ENCODE data around the gene ZNF354B.
"Not testable (repeated sequence)": the region's sequence is repeated elsewhere in the genome, so short reads cannot be mapped to it uniquely, and the experiment has no call there.

Gene ZNF354B

GRCh38 chr5:178838695-178839318, 20.9 kb upstream of the ZNF354B start:
- H3K36me3 ChIP-seq (ENCODE audit: control insufficient read depth in 2 of 2, insufficient read depth in 2 of 2, low read length in 2 of 2); H3K27me3 ChIP-seq (ENCODE audit: control insufficient read depth in 2 of 2, insufficient read depth in 2 of 2, low read length in 2 of 2); H3K9ac ChIP-seq (ENCODE audit: low read depth in 1 of 2, low read length in 2 of 2); H3K9me3 ChIP-seq (ENCODE audit: control insufficient read depth in 2 of 2, low read length in 2 of 2); H3K4me1 ChIP-seq (ENCODE audit: control insufficient read depth in 2 of 2, insufficient read depth in 2 of 2, low read length in 2 of 2); H3K27ac ChIP-seq (ENCODE audit: low read depth in 2 of 2, low read length in 2 of 2); H3K4me3 ChIP-seq (ENCODE audit: low read length in 2 of 2): not testable (repeated sequence)

- no peak overlapping the region for H3K27ac ChIP-seq (ENCODE audit: low read depth in 2 of 2, low read length in 2 of 2)
These were observed 20.4 kb upstream of the ZNF354B start for GRCh38 chr5:178839319-178839704.

GRCh38 chr5:178840399-178840798, 19.4 kb upstream of the ZNF354B start:
- not testable (repeated sequence) for H3K27me3 ChIP-seq (ENCODE audit: control insufficient read depth in 2 of 2, insufficient read depth in 2 of 2, low read length in 2 of 2); H3K36me3 ChIP-seq (ENCODE audit: control insufficient read depth in 2 of 2, insufficient read depth in 2 of 2, low read length in 2 of 2); H3K4me1 ChIP-seq (ENCODE audit: control insufficient read depth in 2 of 2, insufficient read depth in 2 of 2, low read length in 2 of 2); H3K27ac ChIP-seq (ENCODE audit: low read depth in 2 of 2, low read length in 2 of 2); H3K9me3 ChIP-seq (ENCODE audit: control insufficient read depth in 2 of 2, low read length in 2 of 2); H3K4me3 ChIP-seq (ENCODE audit: low read length in 2 of 2); H3K9ac ChIP-seq (ENCODE audit: low read depth in 1 of 2, low read length in 2 of 2)

More at GRCh38 chr5:178839319-178839704, 20.4 kb upstream of the ZNF354B start:
- Histone ChIP-seq H3K27me3 (ENCODE audit: control insufficient read depth in 2 of 2, insufficient read depth in 2 of 2, low read length in 2 of 2) (no peaks in the 10 kb centered on the region), H3K36me3 (ENCODE audit: control insufficient read depth in 2 of 2, insufficient read depth in 2 of 2, low read length in 2 of 2) (no peaks in the 10 kb centered on the region), H3K9ac (ENCODE audit: low read depth in 1 of 2, low read length in 2 of 2) (no peak overlapping the region), H3K9me3 (ENCODE audit: control insufficient read depth in 2 of 2, low read length in 2 of 2) (no peaks in the 10 kb centered on the region), H3K4me3 (ENCODE audit: low read length in 2 of 2) (no peak overlapping the region), H3K4me1 (ENCODE audit: control insufficient read depth in 2 of 2, insufficient read depth in 2 of 2, low read length in 2 of 2) (no peaks in the 10 kb centered on the region)

DNA sequence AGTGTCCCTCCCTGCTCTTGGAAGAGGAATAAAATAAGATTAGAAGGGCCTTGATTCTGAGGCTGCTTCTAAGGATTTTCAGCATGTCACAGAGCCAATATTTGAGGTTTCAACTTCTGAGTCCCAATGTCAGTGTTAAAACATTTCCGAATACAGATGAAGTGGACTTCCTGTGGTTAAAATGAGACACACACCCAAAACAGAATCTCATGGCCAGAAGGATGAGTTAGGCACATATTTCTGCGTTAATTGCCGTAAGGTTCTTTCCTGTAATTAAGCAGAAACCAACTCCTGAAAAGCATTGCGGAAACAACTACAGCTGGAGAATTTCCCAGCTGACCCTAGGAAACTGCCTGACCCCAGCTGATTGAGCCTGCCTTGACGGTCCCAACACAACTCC, 10.4 kb upstream of the ZNF354B start:
- Histone ChIP-seq H3K36me3 (ENCODE audit: control insufficient read depth in 2 of 2, insufficient read depth in 2 of 2, low read length in 2 of 2) (no peaks in the 10 kb centered on the region), H3K4me3 (ENCODE audit: low read length in 2 of 2) (no peak overlapping the region), H3K9ac (ENCODE audit: low read depth in 1 of 2, low read length in 2 of 2) (no peak overlapping the region), H3K4me1 (ENCODE audit: control insufficient read depth in 2 of 2, insufficient read depth in 2 of 2, low read length in 2 of 2) (no peaks in the 10 kb centered on the region), H3K9me3 (ENCODE audit: control insufficient read depth in 2 of 2, low read length in 2 of 2) (no peaks in the 10 kb centered on the region), H3K27ac (ENCODE audit: low read depth in 2 of 2, low read length in 2 of 2) (no peak overlapping the region), H3K27me3 (ENCODE audit: control insufficient read depth in 2 of 2, insufficient read depth in 2 of 2, low read length in 2 of 2) (no peaks in the 10 kb centered on the region)

GRCh38 chr5:178851951-178852350, 7.8 kb upstream of the ZNF354B start:
- H3K4me3 ChIP-seq (ENCODE audit: low read length in 2 of 2), result no peak overlapping the region
- no peaks in the 10 kb centered on the region for H3K36me3 ChIP-seq (ENCODE audit: control insufficient read depth in 2 of 2, insufficient read depth in 2 of 2, low read length in 2 of 2)
- H3K4me1 ChIP-seq (ENCODE audit: control insufficient read depth in 2 of 2, insufficient read depth in 2 of 2, low read length in 2 of 2), result no peaks in the 10 kb centered on the region
- H3K9me3 ChIP-seq (ENCODE audit: control insufficient read depth in 2 of 2, low read length in 2 of 2), result no peaks in the 10 kb centered on the region
- H3K27me3 ChIP-seq (ENCODE audit: control insufficient read depth in 2 of 2, insufficient read depth in 2 of 2, low read length in 2 of 2), result no peaks in the 10 kb centered on the region
- no peak overlapping the region for H3K9ac ChIP-seq (ENCODE audit: low read depth in 1 of 2, low read length in 2 of 2)
- H3K27ac ChIP-seq (ENCODE audit: low read depth in 2 of 2, low read length in 2 of 2), result no peak overlapping the region

DNA sequence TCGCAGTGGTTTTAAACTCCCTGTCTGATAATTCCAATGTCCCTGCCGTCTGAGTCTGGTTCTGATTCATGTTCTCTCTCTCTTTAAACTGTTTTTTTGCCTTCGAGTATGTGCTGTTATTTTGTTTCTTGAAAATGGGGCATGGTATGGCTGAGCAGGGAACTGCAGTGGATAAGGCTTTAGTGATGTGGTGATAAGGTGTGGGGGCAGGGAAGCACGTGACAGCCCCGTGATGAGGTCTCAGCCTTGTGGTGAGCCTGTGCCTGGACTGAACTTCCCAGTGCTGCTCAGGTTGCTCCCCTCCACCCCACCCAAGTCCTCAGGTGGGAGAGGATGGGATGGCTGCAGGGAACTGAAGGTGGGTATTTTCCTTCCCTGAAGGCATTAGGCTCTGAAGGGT, 5.5 kb upstream of the ZNF354B start:
- H3K36me3 ChIP-seq (ENCODE audit: control insufficient read depth in 2 of 2, insufficient read depth in 2 of 2, low read length in 2 of 2), result no peaks in the 10 kb centered on the region
- H3K9me3 ChIP-seq (ENCODE audit: control insufficient read depth in 2 of 2, low read length in 2 of 2), result no peaks in the 10 kb centered on the region
- no peak overlapping the region for H3K9ac ChIP-seq (ENCODE audit: low read depth in 1 of 2, low read length in 2 of 2)
- H3K4me1 ChIP-seq (ENCODE audit: control insufficient read depth in 2 of 2, insufficient read depth in 2 of 2, low read length in 2 of 2), result no peaks in the 10 kb centered on the region
- no peak overlapping the region for H3K4me3 ChIP-seq (ENCODE audit: low read length in 2 of 2)
- H3K27me3 ChIP-seq (ENCODE audit: control insufficient read depth in 2 of 2, insufficient read depth in 2 of 2, low read length in 2 of 2), result no peaks in the 10 kb centered on the region
- H3K27ac ChIP-seq (ENCODE audit: low read depth in 2 of 2, low read length in 2 of 2), result no peak overlapping the region

GRCh38 chr5:178860615-178861014, 862 bp downstream of the ZNF354B start:
- Histone ChIP-seq H3K9ac (ENCODE audit: low read depth in 1 of 2, low read length in 2 of 2) (peak overlapping the region in 1 of 2 donors; percentile 79), H3K4me3 (ENCODE audit: low read length in 2 of 2) (peak overlapping the region; percentile 72 to 75), H3K27ac (ENCODE audit: low read depth in 2 of 2, low read length in 2 of 2) (peak overlapping the region in 1 of 2 donors; percentile 55)
- not testable (repeated sequence) for H3K4me1 ChIP-seq (ENCODE audit: control insufficient read depth in 2 of 2, insufficient read depth in 2 of 2, low read length in 2 of 2); H3K9me3 ChIP-seq (ENCODE audit: control insufficient read depth in 2 of 2, low read length in 2 of 2); H3K27me3 ChIP-seq (ENCODE audit: control insufficient read depth in 2 of 2, insufficient read depth in 2 of 2, low read length in 2 of 2); H3K36me3 ChIP-seq (ENCODE audit: control insufficient read depth in 2 of 2, insufficient read depth in 2 of 2, low read length in 2 of 2)

DNA sequence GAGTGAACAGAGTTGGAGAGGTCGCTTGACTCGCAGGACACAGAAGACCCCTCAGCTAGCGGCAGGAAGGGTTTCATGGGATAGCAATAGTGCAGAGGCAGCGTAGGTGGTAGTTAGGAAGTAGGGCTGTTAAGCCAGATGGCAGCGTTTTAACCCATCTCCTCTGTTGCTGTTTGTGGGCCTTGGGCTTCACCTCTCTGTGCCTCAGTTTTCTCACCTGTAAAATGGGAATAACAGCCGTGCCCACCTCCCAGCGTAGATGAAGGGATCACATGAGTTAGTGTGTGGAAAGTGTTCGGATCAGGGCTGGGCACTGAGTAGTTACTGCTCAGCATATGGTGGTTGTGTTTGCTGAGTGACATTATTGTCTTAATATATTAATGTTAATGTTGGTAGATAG, 1.9 kb downstream of the ZNF354B start:
- H3K4me3 ChIP-seq (ENCODE audit: low read length in 2 of 2), result no peak overlapping the region
- no peaks in the 10 kb centered on the region for H3K27me3 ChIP-seq (ENCODE audit: control insufficient read depth in 2 of 2, insufficient read depth in 2 of 2, low read length in 2 of 2)
- H3K9me3 ChIP-seq (ENCODE audit: control insufficient read depth in 2 of 2, low read length in 2 of 2), result no peaks in the 10 kb centered on the region
- H3K9ac ChIP-seq (ENCODE audit: low read depth in 1 of 2, low read length in 2 of 2), result no peak overlapping the region
- peaks cover 9 to 15% of the 10 kb centered on the region in 2 donors for H3K36me3 ChIP-seq (ENCODE audit: control insufficient read depth in 2 of 2, insufficient read depth in 2 of 2, low read length in 2 of 2)
- no peak overlapping the region for H3K27ac ChIP-seq (ENCODE audit: low read depth in 2 of 2, low read length in 2 of 2)
- H3K4me1 ChIP-seq (ENCODE audit: control insufficient read depth in 2 of 2, insufficient read depth in 2 of 2, low read length in 2 of 2), result peaks cover 0 to 5% of the 10 kb centered on the region in 2 donors

DNA sequence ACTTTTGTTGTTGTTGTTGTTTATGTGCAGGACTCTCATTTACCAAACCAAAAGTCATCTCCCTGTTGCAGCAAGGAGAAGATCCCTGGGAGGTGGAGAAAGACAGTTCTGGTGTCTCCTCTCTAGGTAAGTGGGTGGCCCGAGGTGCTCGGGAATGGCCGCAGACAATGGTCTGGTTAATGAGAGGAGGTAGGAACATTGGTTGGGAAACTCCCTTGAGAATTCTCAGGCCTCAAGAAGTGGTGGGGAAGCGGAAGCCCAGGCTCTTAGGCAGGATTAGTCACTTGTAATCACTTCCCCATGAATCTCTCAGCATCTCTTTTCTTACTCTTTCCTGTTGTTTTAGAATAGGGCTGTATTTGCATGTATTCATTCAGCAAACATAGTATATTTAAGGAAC, 7.2 kb downstream of the ZNF354B start:
- no peaks in the 10 kb centered on the region for H3K27me3 ChIP-seq (ENCODE audit: control insufficient read depth in 2 of 2, insufficient read depth in 2 of 2, low read length in 2 of 2)
- H3K27ac ChIP-seq (ENCODE audit: low read depth in 2 of 2, low read length in 2 of 2), result no peak overlapping the region
- H3K4me1 ChIP-seq (ENCODE audit: control insufficient read depth in 2 of 2, insufficient read depth in 2 of 2, low read length in 2 of 2), result no peaks in the 10 kb centered on the region
- H3K9ac ChIP-seq (ENCODE audit: low read depth in 1 of 2, low read length in 2 of 2), result no peak overlapping the region
- peaks cover 0 to 2% of the 10 kb centered on the region in 2 donors for H3K9me3 ChIP-seq (ENCODE audit: control insufficient read depth in 2 of 2, low read length in 2 of 2)
- H3K36me3 ChIP-seq (ENCODE audit: control insufficient read depth in 2 of 2, insufficient read depth in 2 of 2, low read length in 2 of 2), result peaks cover 45 to 57% of the 10 kb centered on the region in 2 donors
- H3K4me3 ChIP-seq (ENCODE audit: low read length in 2 of 2), result no peak overlapping the region

DNA sequence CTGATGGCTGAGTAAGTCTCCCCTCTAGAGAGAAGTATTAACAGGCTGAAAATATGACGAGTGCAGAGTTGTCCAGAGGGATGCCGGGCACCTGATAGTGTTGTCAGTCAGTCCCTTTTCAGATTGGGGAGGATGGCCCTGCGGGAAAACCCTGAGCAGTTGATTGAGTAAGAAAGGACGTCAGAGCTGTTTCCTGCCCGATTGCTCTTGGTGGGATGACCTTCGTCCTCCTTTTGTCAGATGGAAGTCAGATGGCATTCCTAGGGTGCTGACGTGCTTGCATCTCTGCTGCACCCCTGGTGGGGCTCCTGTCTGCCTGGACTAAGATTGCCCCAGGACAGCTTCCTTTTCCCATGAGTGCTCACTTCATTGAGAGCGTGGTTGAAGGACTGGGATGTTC, 9.8 kb downstream of the ZNF354B start:
- Histone ChIP-seq H3K4me3 (ENCODE audit: low read length in 2 of 2) (no peak overlapping the region), H3K27ac (ENCODE audit: low read depth in 2 of 2, low read length in 2 of 2) (no peak overlapping the region), H3K9ac (ENCODE audit: low read depth in 1 of 2, low read length in 2 of 2) (no peak overlapping the region), H3K4me1 (ENCODE audit: control insufficient read depth in 2 of 2, insufficient read depth in 2 of 2, low read length in 2 of 2) (no peaks in the 10 kb centered on the region), H3K27me3 (ENCODE audit: control insufficient read depth in 2 of 2, insufficient read depth in 2 of 2, low read length in 2 of 2) (no peaks in the 10 kb centered on the region), H3K36me3 (ENCODE audit: control insufficient read depth in 2 of 2, insufficient read depth in 2 of 2, low read length in 2 of 2) (peaks cover 51 to 63% of the 10 kb centered on the region in 2 donors), H3K9me3 (ENCODE audit: control insufficient read depth in 2 of 2, low read length in 2 of 2) (peaks cover 1 to 12% of the 10 kb centered on the region in 2 donors)

- peaks cover 8 to 20% of the 10 kb centered on the region in 2 donors for H3K9me3 ChIP-seq (ENCODE audit: control insufficient read depth in 2 of 2, low read length in 2 of 2)
- H3K9ac ChIP-seq (ENCODE audit: low read depth in 1 of 2, low read length in 2 of 2), result no peak overlapping the region
- H3K4me1 ChIP-seq (ENCODE audit: control insufficient read depth in 2 of 2, insufficient read depth in 2 of 2, low read length in 2 of 2), result no peaks in the 10 kb centered on the region
- no peak overlapping the region for H3K4me3 ChIP-seq (ENCODE audit: low read length in 2 of 2)
- peaks cover 59 to 72% of the 10 kb centered on the region in 2 donors for H3K36me3 ChIP-seq (ENCODE audit: control insufficient read depth in 2 of 2, insufficient read depth in 2 of 2, low read length in 2 of 2)
- no peaks in the 10 kb centered on the region for H3K27me3 ChIP-seq (ENCODE audit: control insufficient read depth in 2 of 2, insufficient read depth in 2 of 2, low read length in 2 of 2)
- H3K27ac ChIP-seq (ENCODE audit: low read depth in 2 of 2, low read length in 2 of 2), result no peak overlapping the region
These were observed 10.7 kb downstream of the ZNF354B start for GRCh38 chr5:178870411-178870810.
